Type B pancreatic cell (in vitro differentiated cells): Measurements from ENCODE around the gene ZNF423. TPM values are rescaled to one million over a fixed set of nuclear protein-coding genes. Genes with fewer than 3 reads are reported as not detected.

Experiments
- DNase-seq: peaks from one replicate; pipeline ENCODE4 v3.0.0; 2021; ENCODE audit warnings: mixed read lengths; ENCODE audit not compliant: unreplicated experiment; ENCODE audit errors: extremely low spot score
- H3K27ac Mint-ChIP-seq: 2 replicates; pipeline ENCODE4 v1.8.0; 2021; ENCODE audit warnings: mild to moderate bottlenecking, mixed read lengths
- H3K27me3 Mint-ChIP-seq: 2 replicates; pipeline ENCODE4 v1.8.0; 2021; ENCODE audit warnings: mixed read lengths
- H3K36me3 Mint-ChIP-seq: 2 replicates; pipeline ENCODE4 v1.8.0; 2021; ENCODE audit warnings: mixed read lengths
- H3K4me1 Mint-ChIP-seq: one replicate; pipeline ENCODE4 v1.8.0; 2021; ENCODE audit warnings: mixed read lengths; ENCODE audit not compliant: unreplicated experiment
- H3K4me3 Mint-ChIP-seq: 2 replicates; pipeline ENCODE4 v1.8.0; 2021; ENCODE audit warnings: mild to moderate bottlenecking, mixed read lengths
- H3K9me3 Mint-ChIP-seq: 2 replicates; pipeline ENCODE4 v1.8.0; 2021; ENCODE audit warnings: mixed read lengths
- total RNA-seq: library from RNA; stranded (reverse); gene quantifications from 2 replicates; pipeline ENCODE4 v1.2.1, GENCODE V29; 2021; ENCODE audit warnings: low replicate concordance
- TF ChIP-seq, protein P1 (sequence below): fragments of 200-600 bp; sonication (generic); conservative IDR thresholded peaks from 2 replicates; pipeline ENCODE4 v1.5.0; 2021; ENCODE audit warnings: antibody characterized with exemption, mild to moderate bottlenecking

ZNF423 gene
- total RNA-seq, 1 donor from 2014 or later = 72.6 TPM

DNA sequence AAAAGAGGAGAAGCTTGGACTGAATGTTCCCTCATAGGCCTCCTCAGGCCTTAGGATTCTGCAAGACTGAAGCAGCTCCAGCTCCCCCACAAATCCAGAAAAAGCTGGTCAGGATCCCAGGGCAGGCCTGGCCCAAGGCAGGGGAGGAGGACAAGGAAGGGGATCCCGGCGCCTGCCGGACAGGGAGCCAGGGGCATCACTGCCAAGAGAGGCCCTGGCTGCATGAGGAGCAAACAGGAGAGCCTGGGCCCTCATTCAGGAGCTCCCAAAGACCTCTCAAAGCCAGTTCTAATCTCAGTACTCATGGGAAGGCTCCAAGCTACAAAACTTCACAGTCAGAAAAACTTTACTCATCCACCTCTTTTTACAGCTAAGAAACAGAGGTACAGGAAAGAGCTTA is 67.3 kb downstream of the ZNF423 start:
- H3K27me3 Mint-ChIP-seq = no peaks in the 10 kb centered on the region
- DNase-seq = no peak
- no peaks in the 10 kb centered on the region for H3K9me3 Mint-ChIP-seq
- H3K4me1 Mint-ChIP-seq = peaks cover 22% of the 10 kb centered on the region
- peak overlapping the region; percentile 46 for H3K27ac Mint-ChIP-seq
- TF ChIP-seq, protein P1, sequence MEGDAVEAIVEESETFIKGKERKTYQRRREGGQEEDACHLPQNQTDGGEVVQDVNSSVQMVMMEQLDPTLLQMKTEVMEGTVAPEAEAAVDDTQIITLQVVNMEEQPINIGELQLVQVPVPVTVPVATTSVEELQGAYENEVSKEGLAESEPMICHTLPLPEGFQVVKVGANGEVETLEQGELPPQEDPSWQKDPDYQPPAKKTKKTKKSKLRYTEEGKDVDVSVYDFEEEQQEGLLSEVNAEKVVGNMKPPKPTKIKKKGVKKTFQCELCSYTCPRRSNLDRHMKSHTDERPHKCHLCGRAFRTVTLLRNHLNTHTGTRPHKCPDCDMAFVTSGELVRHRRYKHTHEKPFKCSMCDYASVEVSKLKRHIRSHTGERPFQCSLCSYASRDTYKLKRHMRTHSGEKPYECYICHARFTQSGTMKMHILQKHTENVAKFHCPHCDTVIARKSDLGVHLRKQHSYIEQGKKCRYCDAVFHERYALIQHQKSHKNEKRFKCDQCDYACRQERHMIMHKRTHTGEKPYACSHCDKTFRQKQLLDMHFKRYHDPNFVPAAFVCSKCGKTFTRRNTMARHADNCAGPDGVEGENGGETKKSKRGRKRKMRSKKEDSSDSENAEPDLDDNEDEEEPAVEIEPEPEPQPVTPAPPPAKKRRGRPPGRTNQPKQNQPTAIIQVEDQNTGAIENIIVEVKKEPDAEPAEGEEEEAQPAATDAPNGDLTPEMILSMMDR = no peak
- H3K36me3 Mint-ChIP-seq = peaks cover 5% of the 10 kb centered on the region
- peak overlapping the region; percentile 29 for H3K4me3 Mint-ChIP-seq

DNA sequence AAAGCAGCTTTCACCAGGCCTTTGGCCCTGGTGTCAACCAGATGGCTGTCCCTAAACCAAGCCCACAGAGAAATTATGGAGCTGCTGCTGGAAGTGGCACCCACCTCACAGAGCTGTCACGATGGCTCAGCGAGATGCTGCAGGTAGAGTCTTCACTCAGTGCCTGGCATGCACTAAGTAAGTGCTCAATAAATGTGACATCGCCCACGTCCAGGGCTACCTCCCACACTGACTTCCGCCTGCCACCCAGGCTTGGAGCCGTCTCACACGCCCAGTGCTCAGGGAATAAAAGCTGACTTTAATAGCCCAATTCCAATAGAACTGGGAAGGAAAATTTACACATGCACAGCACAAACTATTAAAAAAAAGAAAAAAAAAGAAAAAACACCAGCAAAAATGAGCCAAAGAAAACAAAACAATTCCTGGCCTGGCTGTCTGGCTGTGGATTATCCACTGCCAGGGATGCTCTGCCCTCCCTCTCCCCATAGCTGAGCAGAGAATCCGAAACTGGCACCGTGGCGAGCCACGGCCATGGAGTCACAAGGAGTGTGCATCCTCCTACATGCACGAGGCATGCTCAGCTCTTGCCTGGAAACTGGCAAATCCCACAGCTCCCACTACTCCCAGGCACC is 68.9 kb downstream of the ZNF423 start:
- Mint-ChIP-seq H3K27ac (no peak overlapping the region), H3K27me3 (no peaks in the 10 kb centered on the region), H3K4me1 (peaks cover 26% of the 10 kb centered on the region), H3K36me3 (peaks cover 5% of the 10 kb centered on the region), H3K9me3 (no peaks in the 10 kb centered on the region), H3K4me3 (no peak overlapping the region)
- TF ChIP-seq, protein P1 = no peak
- no peak for DNase-seq

DNA sequence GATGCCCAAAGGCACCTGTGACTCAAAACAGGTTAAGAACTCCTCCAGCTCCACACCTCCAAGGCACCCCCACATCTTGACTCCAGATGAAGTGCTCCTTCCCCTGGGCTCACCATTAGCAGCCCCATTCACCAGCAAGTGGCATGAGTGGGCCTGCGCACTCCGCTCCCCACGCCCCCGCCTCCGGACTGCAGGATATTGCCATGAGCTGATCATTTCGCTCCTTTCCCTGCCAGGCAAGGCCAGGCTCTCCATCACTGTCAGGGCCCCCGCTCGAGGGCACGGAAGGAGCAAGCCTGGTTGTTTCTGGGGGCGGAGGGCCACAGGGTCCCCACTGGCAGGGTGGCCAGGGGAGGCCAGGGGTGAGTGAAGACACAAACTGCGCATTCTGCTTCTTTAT is 69.9 kb downstream of the ZNF423 start:
- H3K27ac Mint-ChIP-seq = no peak overlapping the region

DNA sequence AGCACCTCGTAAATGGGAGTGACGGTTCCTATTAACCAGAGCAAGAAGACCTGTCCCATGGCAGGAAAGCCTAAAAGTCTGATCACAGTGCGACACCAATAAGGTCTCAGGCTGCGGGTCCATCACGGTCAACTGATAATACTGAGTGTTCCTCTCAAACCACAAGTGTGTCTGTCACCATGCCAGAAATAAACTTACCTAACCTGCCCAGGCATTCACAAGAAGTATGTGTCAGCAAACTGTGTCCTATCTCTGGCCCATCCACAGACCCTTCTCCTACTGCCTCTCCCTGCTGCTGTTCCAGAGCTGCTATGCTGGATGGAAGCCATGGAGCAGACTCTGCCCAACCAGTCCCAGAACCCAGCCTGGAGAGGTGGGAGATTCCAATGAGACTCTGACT is 73.5 kb downstream of the ZNF423 start:
- H3K4me1 Mint-ChIP-seq = peaks cover 17% of the 10 kb centered on the region
- H3K27ac Mint-ChIP-seq = no peak overlapping the region
- H3K27me3 Mint-ChIP-seq = no peaks in the 10 kb centered on the region
- no peak overlapping the region for H3K4me3 Mint-ChIP-seq
- H3K36me3 Mint-ChIP-seq = no peaks in the 10 kb centered on the region
- H3K9me3 Mint-ChIP-seq = no peaks in the 10 kb centered on the region
- no peak for DNase-seq
- TF ChIP-seq, protein P1 = no peak

More for the DNA sequence above, 69.9 kb downstream of the ZNF423 start:
- H3K36me3 Mint-ChIP-seq = peaks cover 5% of the 10 kb centered on the region
- peaks cover 25% of the 10 kb centered on the region for H3K4me1 Mint-ChIP-seq
- no peaks in the 10 kb centered on the region for H3K9me3 Mint-ChIP-seq
- no peak overlapping the region for H3K4me3 Mint-ChIP-seq
- TF ChIP-seq, protein P1 = no peak
- no peak for DNase-seq
- no peaks in the 10 kb centered on the region for H3K27me3 Mint-ChIP-seq

DNA sequence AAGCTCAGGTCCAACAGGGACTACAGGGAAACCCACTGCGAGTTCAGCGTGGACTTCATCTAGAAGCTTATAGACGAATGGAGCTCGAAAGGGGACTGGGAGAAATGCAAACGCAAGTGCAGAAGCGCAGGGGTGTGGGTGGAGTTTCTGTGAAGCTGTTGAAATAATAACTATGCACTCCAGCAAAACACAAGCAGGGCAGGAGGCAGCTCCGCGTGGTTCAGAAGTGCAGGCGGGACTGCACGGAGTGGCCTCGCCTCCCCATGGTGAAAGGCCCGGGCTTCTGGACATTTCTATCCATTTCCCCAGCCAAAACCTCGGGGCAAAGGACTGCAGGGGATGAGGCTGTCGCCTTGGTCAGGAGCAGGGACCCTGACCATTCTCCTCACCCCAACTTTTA is 74.5 kb downstream of the ZNF423 start:
- H3K9me3 Mint-ChIP-seq = no peaks in the 10 kb centered on the region
- H3K27ac Mint-ChIP-seq = no peak overlapping the region
- peaks cover 25% of the 10 kb centered on the region for H3K4me1 Mint-ChIP-seq
- TF ChIP-seq, protein P1 = no peak
- DNase-seq = no peak
- H3K36me3 Mint-ChIP-seq = no peaks in the 10 kb centered on the region
- H3K4me3 Mint-ChIP-seq = no peak overlapping the region
- H3K27me3 Mint-ChIP-seq = no peaks in the 10 kb centered on the region
